Prostate gland (tissue), 2 donors: ENCODE measurements around the gene SRRM4. TPM values are rescaled to one million over a fixed set of nuclear protein-coding genes. Genes with fewer than 3 reads are reported as not detected.

Experiments used
- DNase-seq: peaks from one replicate; pipeline ENCODE4 v3.0.0-alpha.2; 2019; ENCODE audit warnings: low spot score
- H3K27ac ChIP-seq, 2 donors: fragments of 200-600 bp; sonication (generic); 2 replicates each; pipeline ENCODE4 v1.5.1; 2017 to 2019
- H3K27me3 ChIP-seq: fragments of 200-600 bp; sonication (generic); replicated peaks from 2 replicates; pipeline ENCODE4 v1.5.1; 2019; ENCODE audit not compliant: insufficient read depth
- H3K36me3 ChIP-seq, 2 donors: fragments of 200-600 bp; sonication (generic); 1 replicate in 1 of 2; 2 replicates in 1 of 2; pipeline versions ENCODE4 v1.5.1 to v1.8.1; 2017 to 2019
- H3K4me1 ChIP-seq: fragments of 200-600 bp; sonication (generic); replicated peaks from 2 replicates; pipeline ENCODE4 v1.5.1; 2019
- H3K4me3 ChIP-seq, 2 donors: fragments of 200-600 bp; sonication (generic); 2 replicates each; pipeline ENCODE4 v1.5.1; 2017 to 2019
- H3K9me3 ChIP-seq: fragments of 200-600 bp; sonication (generic); 2 replicates; pipeline ENCODE4 v1.5.1; 2017
- CTCF ChIP-seq, 4 experiments: fragments of 200-600 bp in 2 of 4; fragments of 450-650 bp in 2 of 4; sonication (generic) in 2 of 4; IDR thresholded peaks; 1 replicate in 3 of 4; 2 replicates in 1 of 4; pipeline ENCODE4 v1.5.1; 2016 to 2019; ENCODE audit warnings: antibody characterized with exemption in 4 of 4, mild to moderate bottlenecking in 2 of 4, moderate library complexity in 2 of 4
- POLR2A ChIP-seq: fragments of 450-650 bp; IDR thresholded peaks from one replicate; pipeline ENCODE4 v1.6.1; 2016; ENCODE audit warnings: antibody characterized with exemption, mild to moderate bottlenecking
- POLR2AphosphoS5 ChIP-seq: sonication (generic); formaldehyde crosslinking; IDR thresholded peaks from one replicate; pipeline ENCODE4 v1.6.1; 2017; ENCODE audit warnings: antibody characterized with exemption
- whole genome bisulfite sequencing: methylation state at CpG from one replicate; pipeline ENCODE4 v1.1.5; 2018; 5-methylcytosine and 5-hydroxymethylcytosine counted together
- intact Hi-C: fragments of 100-400 bp; cut with DNase I; formaldehyde crosslinking; loops from one replicate; pipeline ENCODE4 v1.14.2; 2022
- total RNA-seq, 2 donors: library from RNA; depleted of rRNA; stranded (reverse); fragments of >200 nt; gene quantifications; one replicate each; pipeline ENCODE4 v1.1.0, GENCODE V29; 2016

SRRM4 gene
- total RNA-seq, 2 donors from 2014 or later, result 0.05 to 0.11 TPM

DNA sequence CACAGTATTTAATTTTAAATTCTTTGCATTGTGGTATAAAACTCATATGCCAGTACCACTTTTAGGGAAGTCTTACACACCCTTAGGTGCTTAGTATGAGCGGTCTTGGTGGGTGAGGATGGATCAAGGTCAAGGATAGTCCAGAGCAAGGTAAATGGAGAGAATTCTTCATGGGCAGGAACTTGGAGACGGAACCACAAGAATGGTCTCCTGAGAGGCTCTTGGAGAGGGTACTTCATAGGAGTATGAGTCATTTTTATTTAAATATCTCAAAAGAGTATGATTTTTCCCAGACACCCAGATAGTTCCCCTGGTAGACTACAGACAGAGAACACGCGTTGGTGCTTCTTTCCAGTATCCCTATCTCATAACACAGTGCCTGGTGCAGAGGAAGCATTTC, 219.3 kb downstream of the SRRM4 start:
- intact Hi-C loops, result loop anchor here (5.0 to 10.0 kb wide), 2 partner anchors 114 to 167 kb away; no protein-coding TSS in a partner anchor
- WGBS, result 88% methylated on average over 4 of the region's 4 CpGs
- Histone ChIP-seq H3K36me3 (no peaks in the 10 kb centered on the region), H3K27me3 (no peaks in the 10 kb centered on the region), H3K4me1 (no peaks in the 10 kb centered on the region), H3K4me3 (no peak overlapping the region), H3K9me3 (no peaks in the 10 kb centered on the region), H3K27ac (no peak overlapping the region)
- no peak for DNase-seq
- TF ChIP-seq POLR2A (no peak), CTCF (IDR thresholded peaks at IDR 0.05) (no peak)

DNA sequence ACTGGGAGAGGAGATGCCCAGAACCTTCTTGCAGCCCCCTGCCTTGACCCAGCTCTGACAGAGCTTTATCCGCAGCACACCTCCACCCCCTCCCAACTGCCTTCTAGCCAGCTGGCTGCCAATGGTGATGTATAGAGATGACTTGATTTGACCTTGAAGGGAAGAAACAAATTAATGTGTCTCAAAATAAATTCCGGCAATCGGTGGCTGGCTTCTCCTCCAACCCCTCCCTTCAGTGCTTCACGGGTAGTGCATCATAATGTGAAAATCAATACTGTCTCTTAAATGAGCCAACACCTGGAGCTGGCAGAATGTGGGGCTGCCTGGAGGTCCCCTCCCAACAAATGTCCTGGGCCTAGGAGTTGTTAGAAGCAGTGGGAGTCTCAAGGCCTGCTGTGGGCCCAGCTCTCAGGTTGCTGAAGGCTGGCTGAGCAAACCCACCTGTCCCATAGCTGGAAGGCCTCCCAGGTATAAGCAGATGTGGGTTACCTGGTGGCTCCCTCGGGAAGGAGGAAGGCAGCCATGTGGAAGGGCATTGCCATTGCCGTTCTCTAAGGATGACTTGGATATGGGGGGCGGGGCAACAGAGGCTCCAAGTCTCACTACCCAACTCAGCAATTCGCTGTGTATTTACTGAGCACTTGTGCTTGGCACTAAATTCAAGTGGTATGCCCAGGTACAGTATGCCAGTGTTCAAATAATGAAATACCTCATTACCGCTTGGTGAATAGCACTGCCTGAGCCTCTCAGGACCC, 220.6 kb downstream of the SRRM4 start:
- DNase-seq, result no peak
- no peak overlapping the region for H3K27ac ChIP-seq
- H3K27me3 ChIP-seq, result no peaks in the 10 kb centered on the region
- no peaks in the 10 kb centered on the region for H3K36me3 ChIP-seq
- H3K9me3 ChIP-seq, result no peaks in the 10 kb centered on the region
- no peak overlapping the region for H3K4me3 ChIP-seq
- intact Hi-C loops, result loop anchor here (5.0 to 10.0 kb wide), 2 partner anchors 113 to 165 kb away; no protein-coding TSS in a partner anchor
- TF ChIP-seq POLR2A (no peak), CTCF (IDR thresholded peaks at IDR 0.05) (no peak), POLR2AphosphoS5 (no peak)
- 84% methylated on average over 9 of the region's 9 CpGs for WGBS
- H3K4me1 ChIP-seq, result no peaks in the 10 kb centered on the region

- 29% methylated on average over 2 of the region's 2 CpGs for WGBS
- no peaks in the 10 kb centered on the region for H3K9me3 ChIP-seq
- H3K36me3 ChIP-seq, result no peaks in the 10 kb centered on the region
- DNase-seq, result no peak
- H3K27ac ChIP-seq, result no peak overlapping the region
- H3K27me3 ChIP-seq, result no peaks in the 10 kb centered on the region
- TF ChIP-seq CTCF (IDR thresholded peaks at IDR 0.05) (no peak), POLR2A (no peak), POLR2AphosphoS5 (no peak)
- H3K4me3 ChIP-seq, result no peak overlapping the region
- intact Hi-C loops, result loop anchor here (5.0 to 10.0 kb wide), 2 partner anchors 112 to 165 kb away; no protein-coding TSS in a partner anchor
- no peaks in the 10 kb centered on the region for H3K4me1 ChIP-seq
Measured at GRCh38 chr12:119202544-119202943, 221.2 kb downstream of the SRRM4 start.

GRCh38 chr12:119204131-119204530, 222.8 kb downstream of the SRRM4 start:
- Histone ChIP-seq H3K27me3 (no peaks in the 10 kb centered on the region), H3K36me3 (no peaks in the 10 kb centered on the region), H3K27ac (no peak overlapping the region), H3K4me3 (no peak overlapping the region), H3K9me3 (no peaks in the 10 kb centered on the region), H3K4me1 (no peaks in the 10 kb centered on the region)
- 29% methylated on average over 2 of the region's 2 CpGs for WGBS
- TF ChIP-seq POLR2A (no peak), CTCF (IDR thresholded peaks at IDR 0.05) (no peak), POLR2AphosphoS5 (no peak)
- DNase-seq, result no peak
- intact Hi-C loops, result loop anchor here (5.0 to 10.0 kb wide), 2 partner anchors 111 to 163 kb away; no protein-coding TSS in a partner anchor
